ENCODE measurements around the gene ARHGEF10L. TPM values are rescaled to one million over a fixed set of nuclear protein-coding genes. Genes with fewer than 3 reads are reported as not detected.
A peak's percentile ranks its signal among the peaks of the same experiment; 100 is the strongest.

The ARHGEF10L gene
- total RNA-seq, 3 donors from 2014 or later, result 0.08 to 0.24 TPM; not detected in 1

DNA sequence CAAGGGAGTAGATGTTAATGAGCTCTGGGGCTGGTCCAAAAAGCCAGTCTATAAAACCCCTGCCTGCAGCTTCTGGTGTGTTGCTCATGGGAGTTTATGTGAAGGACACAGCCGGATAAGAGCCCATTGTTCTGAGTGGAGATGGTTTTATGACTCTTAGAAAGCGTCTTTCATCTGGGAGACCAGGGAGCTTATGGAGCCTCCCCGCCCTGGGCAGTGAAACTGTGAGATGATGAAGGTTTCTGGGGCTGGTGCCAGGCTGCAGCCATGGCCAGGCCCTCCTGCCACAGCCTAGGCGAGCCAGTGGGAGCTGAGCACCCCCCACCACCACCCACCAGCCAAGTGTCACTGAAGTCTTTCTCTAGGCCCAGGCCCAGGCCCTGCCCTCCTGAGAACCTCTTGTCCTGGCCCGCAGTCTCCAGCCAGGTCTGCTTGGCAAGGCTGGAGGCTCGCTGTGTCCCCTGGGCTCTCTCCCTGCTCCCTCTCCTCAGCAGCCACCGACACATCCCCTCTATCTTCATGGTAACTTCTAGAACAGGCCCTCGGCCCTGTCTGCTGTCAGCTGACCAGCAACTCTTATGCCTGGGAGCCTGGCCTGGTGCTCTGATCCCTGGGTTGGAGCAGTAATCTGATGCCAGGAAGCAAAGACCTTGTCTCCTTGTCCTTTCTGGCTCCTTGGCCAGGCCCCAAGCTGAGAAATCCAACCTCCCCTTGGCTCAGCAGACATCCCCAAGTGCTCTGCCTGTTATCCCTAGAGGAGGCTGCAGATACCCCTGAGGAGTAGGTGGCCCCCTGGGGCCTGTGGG, 7.6 kb upstream of the ARHGEF10L start:
- Mint-ChIP-seq H3K4me1 (ENCODE audit: low read depth) (no peaks in the 10 kb centered on the region), H3K9me3 (no peaks in the 10 kb centered on the region)

DNA sequence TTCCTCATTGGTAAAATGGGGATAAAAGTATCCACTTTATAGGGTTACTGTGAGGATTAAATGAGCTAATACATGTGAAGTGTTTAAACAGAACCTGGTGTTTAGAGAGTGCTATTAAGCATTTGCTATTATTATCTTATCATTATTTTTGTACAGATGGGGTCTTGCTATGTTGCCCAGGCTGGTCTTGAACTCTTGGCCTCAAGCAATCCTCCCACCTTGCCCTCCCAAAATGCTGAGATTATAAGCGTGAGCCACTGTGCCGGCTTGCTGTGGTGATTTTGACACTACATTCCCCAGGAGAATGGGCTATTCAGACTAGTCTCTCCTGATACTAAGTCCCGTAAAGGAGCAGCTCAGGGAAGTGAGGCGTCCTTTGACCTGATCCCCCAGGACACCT, 6.3 kb upstream of the ARHGEF10L start:
- Mint-ChIP-seq H3K36me3 (ENCODE audit: insufficient read depth) (no peaks in the 10 kb centered on the region), H3K4me3 (no peak overlapping the region), H3K27me3 (ENCODE audit: low read depth) (peaks cover 22% of the 10 kb centered on the region), H3K4me1 (ENCODE audit: low read depth) (no peaks in the 10 kb centered on the region), H3K9me3 (no peaks in the 10 kb centered on the region)
- ATAC-seq, result no peak
- no peak for DNase-seq

More for the DNA sequence above, 7.6 kb upstream of the ARHGEF10L start:
- H3K27me3 Mint-ChIP-seq (ENCODE audit: low read depth), result peaks cover 17% of the 10 kb centered on the region
- H3K4me3 Mint-ChIP-seq, result no peak overlapping the region
- DNase-seq, result no peak
- H3K36me3 Mint-ChIP-seq (ENCODE audit: insufficient read depth), result no peaks in the 10 kb centered on the region
- no peak for ATAC-seq

DNA sequence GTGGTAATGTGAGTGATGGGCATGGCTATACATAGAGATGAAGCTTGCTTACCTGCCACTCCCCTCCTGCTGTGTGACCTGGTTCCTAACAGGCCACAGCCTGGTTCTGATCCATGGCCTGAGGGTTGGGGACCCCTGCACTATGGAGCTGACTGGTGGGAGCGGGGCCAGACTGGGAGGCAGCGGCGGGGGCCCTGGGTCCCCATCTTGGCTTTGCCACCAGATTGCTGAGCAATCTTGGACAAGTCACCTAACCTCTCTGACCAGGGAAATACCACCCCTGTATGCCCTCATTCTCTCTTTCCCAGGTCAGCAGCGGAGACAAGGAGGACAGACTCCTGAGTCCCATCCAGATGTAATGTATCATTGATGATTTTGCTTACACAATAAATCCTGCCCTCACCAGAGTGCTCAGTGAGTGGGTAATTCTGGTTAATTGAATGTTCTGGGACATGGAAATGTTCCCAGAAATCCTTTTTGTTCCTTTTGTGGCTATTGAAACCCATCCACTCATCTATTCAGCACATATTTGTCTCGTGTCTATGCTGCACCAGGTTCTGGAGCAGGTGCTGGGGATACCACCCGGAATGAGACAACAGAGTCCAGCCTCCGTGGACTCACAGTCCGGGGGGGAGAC, 4.1 kb upstream of the ARHGEF10L start:
- Mint-ChIP-seq H3K27me3 (ENCODE audit: low read depth) (peaks cover 28% of the 10 kb centered on the region), H3K4me3 (no peak overlapping the region), H3K4me1 (ENCODE audit: low read depth) (peaks cover 4% of the 10 kb centered on the region), H3K36me3 (ENCODE audit: insufficient read depth) (no peaks in the 10 kb centered on the region), H3K9me3 (no peaks in the 10 kb centered on the region)
- DNase-seq (no peak), ATAC-seq (no peak)

DNA sequence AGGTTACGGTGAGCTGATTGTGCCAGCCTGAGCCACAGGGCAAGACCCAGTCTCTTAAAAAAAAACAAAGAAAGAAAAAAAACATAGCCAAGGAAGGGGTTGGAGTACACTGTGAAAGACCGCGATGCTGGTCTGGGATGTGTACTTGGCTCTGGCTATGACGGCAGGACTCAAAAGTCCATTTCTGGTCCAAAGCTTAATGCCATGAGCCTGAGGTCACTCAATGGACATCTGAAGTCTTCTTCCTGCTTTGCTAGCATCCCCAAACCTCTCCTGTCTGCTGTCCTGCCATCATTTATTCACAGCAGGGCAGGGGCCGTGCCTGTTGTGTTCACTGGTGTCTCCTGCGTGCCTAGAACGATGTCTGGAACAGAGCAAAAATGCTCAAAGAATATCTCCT, 1.5 kb upstream of the ARHGEF10L start:
- H3K9me3 Mint-ChIP-seq, result no peaks in the 10 kb centered on the region
- no peaks in the 10 kb centered on the region for H3K36me3 Mint-ChIP-seq (ENCODE audit: insufficient read depth)
- H3K4me3 Mint-ChIP-seq, result no peak overlapping the region
- DNase-seq, result no peak
- H3K4me1 Mint-ChIP-seq (ENCODE audit: low read depth), result peaks cover 6% of the 10 kb centered on the region
- ATAC-seq, result no peak
- peaks cover 49% of the 10 kb centered on the region for H3K27me3 Mint-ChIP-seq (ENCODE audit: low read depth)

DNA sequence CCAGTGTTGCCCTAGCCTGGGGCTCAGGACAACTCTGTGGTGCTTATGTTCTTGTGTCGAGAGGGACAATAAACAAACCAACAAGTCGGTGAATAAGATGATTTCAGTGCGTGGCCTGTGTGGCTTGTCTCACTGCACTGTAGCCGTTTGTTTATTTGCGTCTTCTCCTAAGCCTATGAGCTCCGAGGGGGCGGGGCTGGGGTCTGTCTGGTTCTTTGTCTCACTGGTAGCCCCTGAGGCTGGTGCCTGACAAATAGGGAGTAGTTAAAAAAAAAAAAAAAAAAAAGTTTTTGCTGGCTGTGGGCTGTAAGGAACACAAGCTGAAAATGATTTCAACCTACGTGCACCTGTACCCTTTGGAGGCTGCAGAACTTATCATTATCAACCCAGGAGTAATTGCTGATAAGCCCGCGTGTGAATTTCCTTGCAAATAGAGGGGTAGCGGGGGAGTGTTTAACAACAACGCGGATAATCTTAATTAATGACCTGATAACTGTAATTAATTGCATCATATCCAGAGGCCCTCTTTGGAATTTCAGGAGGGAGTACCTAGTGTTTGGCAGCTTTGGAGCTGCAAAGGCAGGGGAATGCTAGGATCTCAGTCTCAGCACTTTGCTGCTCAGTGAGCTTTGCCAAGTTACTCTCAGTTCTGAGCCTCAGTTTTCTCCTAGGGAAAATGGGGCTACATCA, 925 bp upstream of the ARHGEF10L start:
- H3K36me3 Mint-ChIP-seq (ENCODE audit: insufficient read depth), result no peaks in the 10 kb centered on the region
- no peaks in the 10 kb centered on the region for H3K9me3 Mint-ChIP-seq
- H3K4me3 Mint-ChIP-seq, result peak overlapping the region; percentile 36
- ATAC-seq (no peak), DNase-seq (no peak)
- H3K27me3 Mint-ChIP-seq (ENCODE audit: low read depth), result peaks cover 50% of the 10 kb centered on the region
- H3K4me1 Mint-ChIP-seq (ENCODE audit: low read depth), result peaks cover 6% of the 10 kb centered on the region

DNA sequence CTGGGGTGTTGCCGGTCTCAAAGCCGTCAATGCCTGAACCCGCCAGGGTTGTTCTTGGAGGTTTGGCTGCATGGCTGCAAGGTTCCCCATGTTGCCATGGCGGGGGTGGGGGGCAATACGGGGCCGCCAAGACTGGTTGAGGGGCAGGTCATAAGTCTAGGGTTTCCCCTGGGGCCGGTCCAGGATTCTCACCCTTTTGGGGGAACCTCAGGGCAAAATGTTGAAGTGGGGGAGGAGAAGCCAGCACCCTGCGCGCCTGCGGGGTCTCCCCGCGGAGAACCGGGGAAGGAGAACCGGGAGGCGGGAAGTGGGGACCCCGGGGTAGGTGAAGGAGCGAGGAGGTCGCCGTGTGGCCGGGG, 401 bp upstream of the ARHGEF10L start:
- no peaks in the 10 kb centered on the region for H3K36me3 Mint-ChIP-seq (ENCODE audit: insufficient read depth)
- H3K9me3 Mint-ChIP-seq, result no peaks in the 10 kb centered on the region
- H3K27me3 Mint-ChIP-seq (ENCODE audit: low read depth), result peaks cover 50% of the 10 kb centered on the region
- ATAC-seq, result no peak
- H3K4me1 Mint-ChIP-seq (ENCODE audit: low read depth), result peaks cover 6% of the 10 kb centered on the region
- DNase-seq, result no peak
- peak overlapping the region; percentile 36 for H3K4me3 Mint-ChIP-seq

DNA sequence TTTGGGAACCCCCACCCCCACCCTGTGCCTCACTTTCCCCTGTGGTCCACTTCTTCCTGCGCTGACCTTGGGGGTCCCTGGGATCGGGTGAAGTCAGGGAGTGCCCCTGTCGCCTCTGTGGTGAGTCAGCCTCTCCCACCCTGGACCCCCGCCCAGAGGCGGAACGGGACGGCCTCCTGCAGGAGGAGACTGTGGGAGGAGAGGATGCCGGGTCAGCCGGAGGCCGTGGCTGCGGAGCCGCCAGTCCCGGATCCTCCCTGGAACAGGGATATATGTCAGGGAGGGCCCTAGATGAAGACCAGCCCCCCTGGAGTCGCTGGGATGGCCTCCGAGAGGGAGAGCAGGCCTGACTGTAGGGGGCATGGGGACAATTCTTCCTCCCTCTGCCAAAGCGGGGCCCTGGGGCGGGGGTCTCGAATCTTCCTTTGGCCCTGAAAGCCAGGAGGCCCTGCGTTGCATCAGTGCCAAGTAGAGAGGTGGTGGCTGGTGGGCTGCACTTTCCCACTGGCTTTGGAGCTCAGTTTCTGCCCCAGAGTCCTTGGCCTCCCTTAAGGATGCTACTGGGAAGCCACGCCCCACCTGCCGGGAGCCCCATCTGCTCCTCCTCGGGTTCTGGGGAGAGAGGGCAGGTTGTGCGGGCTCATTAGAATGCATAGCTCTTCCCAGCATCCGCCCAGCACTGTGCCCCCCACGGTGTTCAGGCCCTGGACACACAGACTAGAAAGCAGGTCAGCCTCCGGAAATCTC, 930 bp downstream of the ARHGEF10L start:
- no peak overlapping the region for H3K4me3 Mint-ChIP-seq
- DNase-seq, result no peak
- peak in 1 of 2 donors; percentile 30 for ATAC-seq
- H3K36me3 Mint-ChIP-seq (ENCODE audit: insufficient read depth), result no peaks in the 10 kb centered on the region
- H3K4me1 Mint-ChIP-seq (ENCODE audit: low read depth), result peaks cover 6% of the 10 kb centered on the region
- no peaks in the 10 kb centered on the region for H3K9me3 Mint-ChIP-seq
- H3K27me3 Mint-ChIP-seq (ENCODE audit: low read depth), result peaks cover 56% of the 10 kb centered on the region

DNA sequence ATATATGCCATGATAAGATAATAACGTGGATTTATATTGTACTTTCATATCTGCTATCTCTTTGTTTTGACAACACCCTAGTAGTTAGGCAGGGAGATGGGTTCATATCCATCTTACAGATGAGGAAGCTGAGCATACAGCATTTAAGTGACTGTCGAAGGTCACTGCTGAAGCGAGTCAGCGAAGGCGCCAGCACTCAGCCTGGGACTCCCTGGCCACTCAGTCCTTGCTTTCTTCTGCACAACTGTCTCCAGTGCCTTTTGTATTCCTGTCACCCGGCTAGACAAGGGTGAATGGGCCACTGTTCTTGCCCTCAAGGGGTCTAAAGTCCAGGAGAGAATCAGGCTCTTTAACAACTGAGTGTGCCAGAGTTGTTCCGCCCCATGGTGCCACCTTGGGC, 3.1 kb downstream of the ARHGEF10L start:
- H3K4me1 Mint-ChIP-seq (ENCODE audit: low read depth), result peaks cover 6% of the 10 kb centered on the region
- H3K36me3 Mint-ChIP-seq (ENCODE audit: insufficient read depth), result no peaks in the 10 kb centered on the region

DNA sequence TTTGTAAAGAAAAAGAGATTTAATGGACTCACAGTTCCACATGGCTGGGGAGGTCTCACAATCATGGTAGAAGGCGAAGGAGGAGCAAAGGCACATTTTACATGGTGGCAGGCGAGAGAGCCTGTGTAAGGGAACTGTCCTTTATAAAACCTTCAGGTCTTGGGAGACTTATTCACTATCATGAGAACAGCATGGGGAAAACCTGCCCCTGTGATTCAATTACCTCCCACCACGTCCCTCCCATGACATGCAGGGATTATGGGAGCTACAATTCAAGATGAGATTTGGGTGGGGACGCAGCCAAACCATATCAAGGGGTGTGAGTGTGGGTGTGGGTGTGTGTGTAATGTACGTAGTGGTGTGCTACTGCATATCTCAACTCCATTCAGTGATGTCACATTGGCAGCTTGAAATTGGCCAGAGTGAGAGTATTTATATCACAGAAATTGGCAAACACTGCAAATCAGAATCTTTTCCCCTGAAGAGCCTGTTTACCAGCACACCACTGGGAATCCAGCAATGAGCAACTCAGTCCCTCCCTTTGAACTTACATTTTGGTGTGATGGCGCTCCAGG, 5.4 kb downstream of the ARHGEF10L start:
- H3K9me3 Mint-ChIP-seq, result no peaks in the 10 kb centered on the region
- peaks cover 39% of the 10 kb centered on the region for H3K27me3 Mint-ChIP-seq (ENCODE audit: low read depth)
- ATAC-seq (no peak), DNase-seq (no peak)
- H3K4me1 Mint-ChIP-seq (ENCODE audit: low read depth), result peaks cover 2% of the 10 kb centered on the region
- H3K4me3 Mint-ChIP-seq, result no peak overlapping the region
- H3K36me3 Mint-ChIP-seq (ENCODE audit: insufficient read depth), result no peaks in the 10 kb centered on the region

More for the DNA sequence above, 3.1 kb downstream of the ARHGEF10L start:
- no peak for ATAC-seq
- peaks cover 46% of the 10 kb centered on the region for H3K27me3 Mint-ChIP-seq (ENCODE audit: low read depth)
- H3K9me3 Mint-ChIP-seq, result no peaks in the 10 kb centered on the region
- DNase-seq, result no peak
- no peak overlapping the region for H3K4me3 Mint-ChIP-seq

DNA sequence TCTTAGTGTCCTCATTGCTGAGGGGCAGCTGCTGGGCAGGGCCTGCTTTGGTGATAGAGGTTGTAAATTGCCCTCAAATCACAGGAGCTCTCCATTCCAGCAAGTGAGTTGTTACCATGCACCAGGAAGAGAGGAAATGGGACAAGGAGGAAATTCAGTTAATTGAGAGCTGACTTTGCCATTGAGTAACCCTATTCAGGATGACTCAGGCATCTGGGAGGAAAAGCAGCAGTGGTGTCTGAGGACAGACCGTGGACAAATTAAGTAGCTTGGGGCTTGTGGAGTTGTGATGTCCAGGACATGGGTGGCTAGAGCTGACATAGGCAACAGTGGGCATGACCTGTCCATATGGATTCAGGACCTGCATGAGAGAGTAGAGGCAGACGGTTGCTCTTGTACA, 5.9 kb downstream of the ARHGEF10L start:
- no peak for DNase-seq
- Mint-ChIP-seq H3K4me3 (no peak overlapping the region), H3K9me3 (no peaks in the 10 kb centered on the region), H3K4me1 (ENCODE audit: low read depth) (peaks cover 2% of the 10 kb centered on the region), H3K36me3 (ENCODE audit: insufficient read depth) (no peaks in the 10 kb centered on the region), H3K27me3 (ENCODE audit: low read depth) (peaks cover 38% of the 10 kb centered on the region)
- ATAC-seq, result no peak

DNA sequence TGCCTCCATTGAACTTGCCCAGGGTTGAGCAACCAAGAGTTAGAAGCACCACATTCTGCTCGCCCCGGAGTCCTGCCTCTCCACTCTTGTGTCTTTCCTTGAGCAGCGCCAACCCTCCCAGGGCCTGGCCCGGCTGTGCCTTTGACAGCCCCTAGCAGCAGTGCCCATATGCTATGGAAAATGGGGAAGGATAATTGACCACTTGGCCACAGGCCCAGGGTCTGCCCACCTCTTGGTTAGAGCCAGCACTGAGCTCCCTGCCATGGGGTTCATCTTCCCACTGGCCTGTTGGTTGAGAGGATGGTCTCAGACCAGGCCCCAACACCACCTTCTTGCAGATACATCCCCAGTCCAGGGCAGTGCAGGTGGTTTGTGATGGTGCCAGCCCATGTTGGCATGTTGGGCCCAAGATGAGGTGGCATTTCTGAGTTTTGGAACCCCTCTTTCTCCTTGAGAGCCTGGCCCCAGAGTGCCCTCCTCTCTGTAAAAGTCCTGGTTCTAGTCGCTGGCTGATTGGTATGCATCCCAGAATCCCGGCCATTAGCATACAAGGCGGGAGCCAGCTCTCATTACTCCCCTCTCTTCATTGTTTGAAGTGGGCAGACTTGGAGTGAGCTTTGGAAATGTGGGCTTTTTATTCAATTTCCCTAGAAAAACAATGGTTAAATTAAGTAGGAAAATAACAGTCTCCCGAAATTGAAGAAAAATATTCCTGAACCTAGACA, 7.6 kb downstream of the ARHGEF10L start:
- no peak for DNase-seq
- H3K4me3 Mint-ChIP-seq, result no peak overlapping the region
- H3K9me3 Mint-ChIP-seq, result no peaks in the 10 kb centered on the region
- peaks cover 24% of the 10 kb centered on the region for H3K27me3 Mint-ChIP-seq (ENCODE audit: low read depth)
- no peaks in the 10 kb centered on the region for H3K4me1 Mint-ChIP-seq (ENCODE audit: low read depth)
- no peaks in the 10 kb centered on the region for H3K36me3 Mint-ChIP-seq (ENCODE audit: insufficient read depth)
- ATAC-seq, result no peak

DNA sequence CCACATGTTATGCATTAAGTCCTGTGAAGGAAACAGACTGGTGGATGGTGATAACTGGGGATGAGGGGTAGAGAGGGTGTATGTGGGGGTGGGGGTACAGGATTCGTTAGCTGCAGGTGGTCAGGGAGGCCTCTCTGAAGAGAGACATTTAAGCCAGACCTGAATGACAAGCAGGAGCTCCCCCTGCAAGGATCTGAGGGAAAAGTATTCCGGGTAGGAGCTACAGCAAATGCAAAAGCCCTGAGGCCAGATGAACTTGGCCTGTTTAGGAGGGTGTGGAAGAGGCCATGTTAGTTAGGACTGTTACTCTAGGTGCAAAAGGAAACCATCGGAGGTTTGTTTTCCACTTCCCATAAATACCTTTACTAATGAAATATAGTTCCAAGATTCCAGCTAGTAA, 9.9 kb downstream of the ARHGEF10L start:
- no peaks in the 10 kb centered on the region for H3K9me3 Mint-ChIP-seq
- ATAC-seq, result no peak
- no peaks in the 10 kb centered on the region for H3K4me1 Mint-ChIP-seq (ENCODE audit: low read depth)
- DNase-seq, result no peak
- no peaks in the 10 kb centered on the region for H3K36me3 Mint-ChIP-seq (ENCODE audit: insufficient read depth)
- peaks cover 18% of the 10 kb centered on the region for H3K27me3 Mint-ChIP-seq (ENCODE audit: low read depth)
- H3K4me3 Mint-ChIP-seq, result no peak overlapping the region

DNA sequence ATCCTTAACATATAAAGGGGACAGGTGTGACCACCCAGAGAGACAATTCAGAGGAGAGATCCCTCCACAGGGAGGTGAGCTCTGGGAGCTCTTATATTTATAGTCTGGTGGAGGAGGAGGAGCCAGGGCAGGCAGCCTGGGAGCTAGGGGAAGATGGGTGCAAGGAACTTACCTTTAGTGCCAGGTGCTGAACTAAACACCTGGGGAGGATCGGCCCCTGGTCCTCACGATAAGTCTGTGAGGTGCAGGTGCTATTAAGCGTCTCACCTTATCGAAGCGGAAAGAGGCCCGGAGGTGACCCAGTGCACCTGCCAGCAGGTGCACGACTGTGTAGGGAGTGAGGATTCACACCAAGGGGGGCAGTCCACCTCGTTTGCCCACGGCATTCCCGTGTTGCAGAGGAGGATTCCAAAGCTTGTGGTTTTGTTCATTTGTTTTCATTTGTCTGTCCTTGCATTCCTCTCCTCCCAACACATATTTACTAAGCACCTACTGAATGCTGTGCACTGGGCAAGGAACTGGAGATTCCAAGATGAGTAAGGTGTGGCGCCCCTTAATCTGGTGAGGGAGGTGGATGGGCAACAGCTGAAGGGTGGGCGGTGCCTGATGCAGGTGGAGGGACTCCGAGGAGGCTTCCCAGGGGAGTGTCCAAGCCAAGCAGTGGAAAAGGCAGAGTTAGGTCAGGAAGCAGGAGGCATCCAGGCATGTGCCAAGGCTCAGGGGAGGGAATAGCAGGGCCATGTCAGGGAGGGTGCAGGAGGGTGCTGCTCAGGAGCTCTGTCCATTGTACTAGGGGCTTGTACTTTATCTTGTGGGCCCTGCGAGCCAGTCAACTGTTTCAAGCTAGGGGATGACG, 11.5 kb downstream of the ARHGEF10L start:
- ATAC-seq, result no peak
- Mint-ChIP-seq H3K4me3 (no peak overlapping the region), H3K4me1 (ENCODE audit: low read depth) (no peaks in the 10 kb centered on the region), H3K27me3 (ENCODE audit: low read depth) (peaks cover 12% of the 10 kb centered on the region), H3K9me3 (no peaks in the 10 kb centered on the region), H3K36me3 (ENCODE audit: insufficient read depth) (no peaks in the 10 kb centered on the region)
- no peak for DNase-seq

Data from activated T-cell treated with anti-CD3 and anti-CD28 coated beads, Interleukin-2, amount 50 U/mL, for 4 hours (primary cell).